ENCODE data around the gene ITGA7. TPM values are rescaled to one million over a fixed set of nuclear protein-coding genes. Genes with fewer than 3 reads are reported as not detected.
A peak's percentile ranks its signal among the peaks of the same experiment; 100 is the strongest.

Gene ITGA7
- total RNA-seq, 1 experiment from 2014 or later: 2.5 TPM

DNA sequence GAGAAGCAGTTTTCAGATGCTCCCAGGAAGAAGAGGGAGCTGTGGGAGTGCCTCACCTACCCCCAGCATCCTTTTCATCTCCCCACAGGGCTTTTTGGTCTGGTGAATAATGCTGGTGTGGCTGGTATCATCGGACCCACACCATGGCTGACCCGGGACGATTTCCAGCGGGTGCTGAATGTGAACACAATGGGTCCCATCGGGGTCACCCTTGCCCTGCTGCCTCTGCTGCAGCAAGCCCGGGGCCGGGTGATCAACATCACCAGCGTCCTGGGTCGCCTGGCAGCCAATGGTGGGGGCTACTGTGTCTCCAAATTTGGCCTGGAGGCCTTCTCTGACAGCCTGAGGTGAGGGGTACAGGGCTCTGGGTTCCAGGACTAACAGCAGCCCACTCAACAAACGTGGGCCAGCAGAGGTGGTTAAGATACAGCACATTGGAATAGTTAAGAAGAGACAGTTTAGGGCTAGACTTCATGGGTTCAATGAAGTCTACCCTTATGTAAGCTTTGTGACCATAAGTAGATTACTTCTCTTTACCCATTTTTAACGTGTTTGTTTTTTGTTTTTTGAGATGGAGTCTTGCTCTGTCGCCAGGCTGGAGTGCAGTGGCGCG, 14.0 kb upstream of the ITGA7 start:
- H3K27me3 ChIP-seq (ENCODE audit: control insufficient read depth, insufficient read depth, low read length): no peaks in the 10 kb centered on the region
- H3K36me3 ChIP-seq (ENCODE audit: control insufficient read depth, insufficient read depth, low read length): peaks cover 8% of the 10 kb centered on the region
- BruUV-seq (replicated peaks): no TSS peak
- H3K9me3 ChIP-seq (ENCODE audit: control insufficient read depth, insufficient read depth, low read depth, low read length): no peaks in the 10 kb centered on the region
- H3K27ac ChIP-seq (ENCODE audit: low read length): no peak overlapping the region
- ATAC-seq: peak; percentile 18
- TF ChIP-seq TCF7L2 (IDR thresholded peaks at IDR 0.05; ENCODE audit: low read depth, low read length): no peak
- TF ChIP-seq, protein P1, sequence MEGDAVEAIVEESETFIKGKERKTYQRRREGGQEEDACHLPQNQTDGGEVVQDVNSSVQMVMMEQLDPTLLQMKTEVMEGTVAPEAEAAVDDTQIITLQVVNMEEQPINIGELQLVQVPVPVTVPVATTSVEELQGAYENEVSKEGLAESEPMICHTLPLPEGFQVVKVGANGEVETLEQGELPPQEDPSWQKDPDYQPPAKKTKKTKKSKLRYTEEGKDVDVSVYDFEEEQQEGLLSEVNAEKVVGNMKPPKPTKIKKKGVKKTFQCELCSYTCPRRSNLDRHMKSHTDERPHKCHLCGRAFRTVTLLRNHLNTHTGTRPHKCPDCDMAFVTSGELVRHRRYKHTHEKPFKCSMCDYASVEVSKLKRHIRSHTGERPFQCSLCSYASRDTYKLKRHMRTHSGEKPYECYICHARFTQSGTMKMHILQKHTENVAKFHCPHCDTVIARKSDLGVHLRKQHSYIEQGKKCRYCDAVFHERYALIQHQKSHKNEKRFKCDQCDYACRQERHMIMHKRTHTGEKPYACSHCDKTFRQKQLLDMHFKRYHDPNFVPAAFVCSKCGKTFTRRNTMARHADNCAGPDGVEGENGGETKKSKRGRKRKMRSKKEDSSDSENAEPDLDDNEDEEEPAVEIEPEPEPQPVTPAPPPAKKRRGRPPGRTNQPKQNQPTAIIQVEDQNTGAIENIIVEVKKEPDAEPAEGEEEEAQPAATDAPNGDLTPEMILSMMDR (IDR thresholded peaks at IDR 0.05): no peak
- TF ChIP-seq POLR2AphosphoS5 (IDR thresholded peaks at IDR 0.05; ENCODE audit: low read depth, low read length): no peak
- TF ChIP-seq, protein P2, sequence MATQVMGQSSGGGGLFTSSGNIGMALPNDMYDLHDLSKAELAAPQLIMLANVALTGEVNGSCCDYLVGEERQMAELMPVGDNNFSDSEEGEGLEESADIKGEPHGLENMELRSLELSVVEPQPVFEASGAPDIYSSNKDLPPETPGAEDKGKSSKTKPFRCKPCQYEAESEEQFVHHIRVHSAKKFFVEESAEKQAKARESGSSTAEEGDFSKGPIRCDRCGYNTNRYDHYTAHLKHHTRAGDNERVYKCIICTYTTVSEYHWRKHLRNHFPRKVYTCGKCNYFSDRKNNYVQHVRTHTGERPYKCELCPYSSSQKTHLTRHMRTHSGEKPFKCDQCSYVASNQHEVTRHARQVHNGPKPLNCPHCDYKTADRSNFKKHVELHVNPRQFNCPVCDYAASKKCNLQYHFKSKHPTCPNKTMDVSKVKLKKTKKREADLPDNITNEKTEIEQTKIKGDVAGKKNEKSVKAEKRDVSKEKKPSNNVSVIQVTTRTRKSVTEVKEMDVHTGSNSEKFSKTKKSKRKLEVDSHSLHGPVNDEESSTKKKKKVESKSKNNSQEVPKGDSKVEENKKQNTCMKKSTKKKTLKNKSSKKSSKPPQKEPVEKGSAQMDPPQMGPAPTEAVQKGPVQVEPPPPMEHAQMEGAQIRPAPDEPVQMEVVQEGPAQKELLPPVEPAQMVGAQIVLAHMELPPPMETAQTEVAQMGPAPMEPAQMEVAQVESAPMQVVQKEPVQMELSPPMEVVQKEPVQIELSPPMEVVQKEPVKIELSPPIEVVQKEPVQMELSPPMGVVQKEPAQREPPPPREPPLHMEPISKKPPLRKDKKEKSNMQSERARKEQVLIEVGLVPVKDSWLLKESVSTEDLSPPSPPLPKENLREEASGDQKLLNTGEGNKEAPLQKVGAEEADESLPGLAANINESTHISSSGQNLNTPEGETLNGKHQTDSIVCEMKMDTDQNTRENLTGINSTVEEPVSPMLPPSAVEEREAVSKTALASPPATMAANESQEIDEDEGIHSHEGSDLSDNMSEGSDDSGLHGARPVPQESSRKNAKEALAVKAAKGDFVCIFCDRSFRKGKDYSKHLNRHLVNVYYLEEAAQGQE (IDR thresholded peaks at IDR 0.05; ENCODE audit: insufficient read depth in 1 of 2, low read depth in 2 of 2, low read length in 1 of 2): no peak
- no peak for TF ChIP-seq SIN3A (IDR thresholded peaks at IDR 0.05; ENCODE audit: borderline replicate concordance, insufficient read depth, low read depth, low read length)
- intact Hi-C loops (cut with micrococcal nuclease; ENCODE audit: unreplicated experiment) (loop anchor here (2.0 to 10.0 kb wide), 3 partner anchors 41 to 527 kb away; a partner anchor contains a TSS), in situ Hi-C loops (cut with HindIII; ENCODE audit: low pct_unique_long_range_greater_than_20kb, low sequenced_read_pairs) (no loop called here)
- CTCF ChIA-PET: interaction anchor here (0.6 to 1.2 kb wide), 2 partner anchors 40 to 63 kb away, joined by 3 to 9 read pairs; a partner anchor contains a TSS
- POLR2A ChIA-PET: interaction anchor here (0.6 kb wide), 1 partner anchor 8 kb away, joined by 3 read pairs; no protein-coding TSS in a partner anchor
- peaks cover 35% of the 10 kb centered on the region for H3K4me1 ChIP-seq (ENCODE audit: control insufficient read depth, insufficient read depth, low read length)
- no peak for DNase-seq (ENCODE audit: low read depth, low spot score)
- no peak overlapping the region for H3K4me3 ChIP-seq (ENCODE audit: low read depth in 2 of 2, low read length in 2 of 2)

DNA sequence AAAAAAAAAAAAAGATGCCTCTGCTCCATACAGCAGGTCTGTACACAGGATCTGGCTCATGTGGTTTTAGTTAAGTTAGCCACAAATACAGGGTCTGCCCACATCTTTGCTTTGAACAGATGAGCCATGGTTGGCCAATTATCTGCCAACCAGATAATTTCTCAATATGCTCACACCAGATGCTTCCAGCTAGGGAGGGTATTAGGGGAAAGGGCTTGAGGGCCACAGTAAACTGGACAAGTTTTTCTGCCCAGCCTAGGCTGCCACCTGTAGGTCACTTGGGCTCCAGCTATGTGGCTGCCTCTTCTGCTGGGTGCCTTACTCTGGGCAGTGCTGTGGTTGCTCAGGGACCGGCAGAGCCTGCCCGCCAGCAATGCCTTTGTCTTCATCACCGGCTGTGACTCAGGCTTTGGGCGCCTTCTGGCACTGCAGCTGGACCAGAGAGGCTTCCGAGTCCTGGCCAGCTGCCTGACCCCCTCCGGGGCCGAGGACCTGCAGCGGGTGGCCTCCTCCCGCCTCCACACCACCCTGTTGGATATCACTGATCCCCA, 13.3 kb upstream of the ITGA7 start:
- no TSS peak for BruUV-seq (replicated peaks)
- Histone ChIP-seq H3K4me1 (ENCODE audit: control insufficient read depth, insufficient read depth, low read length) (peaks cover 31% of the 10 kb centered on the region), H3K27ac (ENCODE audit: low read length) (no peak overlapping the region), H3K36me3 (ENCODE audit: control insufficient read depth, insufficient read depth, low read length) (peaks cover 8% of the 10 kb centered on the region), H3K9me3 (ENCODE audit: control insufficient read depth, insufficient read depth, low read depth, low read length) (no peaks in the 10 kb centered on the region), H3K27me3 (ENCODE audit: control insufficient read depth, insufficient read depth, low read length) (no peaks in the 10 kb centered on the region), H3K4me3 (ENCODE audit: low read depth in 2 of 2, low read length in 2 of 2) (no peak overlapping the region)
- peak; percentile 88 for ATAC-seq
- TF ChIP-seq SIN3A (IDR thresholded peaks at IDR 0.05; ENCODE audit: borderline replicate concordance, insufficient read depth, low read depth, low read length) (no peak), TCF7L2 (IDR thresholded peaks at IDR 0.05; ENCODE audit: low read depth, low read length) (no peak), POLR2AphosphoS5 (IDR thresholded peaks at IDR 0.05; ENCODE audit: low read depth, low read length) (no peak; the same call in 1 of the 2 replicates)
- TF ChIP-seq, protein P1 (IDR thresholded peaks at IDR 0.05): peak; percentile 88
- TF ChIP-seq, protein P2 (IDR thresholded peaks at IDR 0.05; ENCODE audit: insufficient read depth in 1 of 2, low read depth in 2 of 2, low read length in 1 of 2): no peak
- CTCF ChIA-PET: interaction anchor here (0.5 to 1.2 kb wide), 3 partner anchors 17 to 44 kb away, joined by 3 to 9 read pairs (median 4); a partner anchor contains a TSS
- in situ Hi-C loops (cut with HindIII; ENCODE audit: low pct_unique_long_range_greater_than_20kb, low sequenced_read_pairs) (no loop called here), intact Hi-C loops (cut with micrococcal nuclease; ENCODE audit: unreplicated experiment) (loop anchor here (2.0 to 10.0 kb wide), 3 partner anchors 40 to 526 kb away; a partner anchor contains a TSS)
- DNase-seq (ENCODE audit: low read depth, low spot score): peak; percentile 78
- POLR2A ChIA-PET: interaction anchor here (0.7 kb wide), 1 partner anchor 1281 kb away, joined by 12 read pairs; no protein-coding TSS in a partner anchor

All from Panc1 (cell line).